HUES6 (cell line): Measurements from ENCODE around the gene SNX5.
"Not testable (repeated sequence)": the region's sequence is repeated elsewhere in the genome, so short reads cannot be mapped to it uniquely, and the experiment has no call there.

Experiments used
- H3K27ac ChIP-seq: 2 replicates; pipeline ENCODE4 v1.7.0; 2013; ENCODE audit warnings: low read depth, mild to moderate bottlenecking, low read length, inconsistent platforms
- H3K27me3 ChIP-seq: 2 replicates; pipeline ENCODE4 v1.6.1; 2013; ENCODE audit warnings: low read length; ENCODE audit not compliant: control insufficient read depth, insufficient read depth
- H3K36me3 ChIP-seq: 2 replicates; pipeline ENCODE4 v1.6.1; 2013; ENCODE audit warnings: low read length; ENCODE audit not compliant: control insufficient read depth, insufficient read depth
- H3K4me1 ChIP-seq: 2 replicates; pipeline ENCODE4 v1.6.1; 2013; ENCODE audit warnings: low read length; ENCODE audit not compliant: control insufficient read depth, insufficient read depth
- H3K4me3 ChIP-seq: 2 replicates; pipeline ENCODE4 v1.5.1; 2013; ENCODE audit warnings: low read depth, low read length
- H3K9ac ChIP-seq: one replicate; pipeline ENCODE4 v1.6.1; 2013; ENCODE audit warnings: mild to moderate bottlenecking, low read length
- H3K9me3 ChIP-seq: 2 replicates; pipeline ENCODE4 v1.6.1; 2013; ENCODE audit warnings: low read depth, low read length; ENCODE audit not compliant: control insufficient read depth, insufficient read depth

The SNX5 gene

GRCh38 chr20:17966432-17967310 is 1.9 kb downstream of the SNX5 start:
- Histone ChIP-seq H3K27ac (peak overlapping the region; percentile 99), H3K4me1 (peaks cover 39% of the 10 kb centered on the region)

GRCh38 chr20:17965042-17965697 is 3.4 kb downstream of the SNX5 start:
- no peaks in the 10 kb centered on the region for H3K9me3 ChIP-seq
- H3K9ac ChIP-seq = peak overlapping the region; percentile 99
- no peaks in the 10 kb centered on the region for H3K27me3 ChIP-seq
- H3K4me1 ChIP-seq = peaks cover 45% of the 10 kb centered on the region
- peaks cover 50% of the 10 kb centered on the region for H3K36me3 ChIP-seq
- H3K4me3 ChIP-seq = peak overlapping the region; percentile 88
- peak overlapping the region; percentile 11; the same call in 1 of the 2 replicates for H3K27ac ChIP-seq

More at GRCh38 chr20:17966432-17967310, 1.9 kb downstream of the SNX5 start:
- H3K27me3 ChIP-seq = no peaks in the 10 kb centered on the region
- peak overlapping the region; percentile 88 for H3K4me3 ChIP-seq
- H3K9me3 ChIP-seq = no peaks in the 10 kb centered on the region
- peaks cover 45% of the 10 kb centered on the region for H3K36me3 ChIP-seq
- peak overlapping the region; percentile 99 for H3K9ac ChIP-seq

- Histone ChIP-seq H3K4me1 (peaks cover 50% of the 10 kb centered on the region), H3K4me3 (peak overlapping the region; percentile 88), H3K9ac (no peak overlapping the region), H3K27ac (0 out of 2 replicates have a peak overlapping the region, but pooled peaks have one; percentile 11), H3K9me3 (no peaks in the 10 kb centered on the region), H3K36me3 (peaks cover 49% of the 10 kb centered on the region), H3K27me3 (no peaks in the 10 kb centered on the region)
Measured at GRCh38 chr20:17964632-17965031, 4.0 kb downstream of the SNX5 start.

- Histone ChIP-seq H3K9ac (no peak overlapping the region), H3K4me1 (peaks cover 54% of the 10 kb centered on the region), H3K4me3 (peak overlapping the region; percentile 88), H3K9me3 (no peaks in the 10 kb centered on the region), H3K36me3 (peaks cover 50% of the 10 kb centered on the region), H3K27me3 (no peaks in the 10 kb centered on the region), H3K27ac (0 out of 2 replicates have a peak overlapping the region, but pooled peaks have one; percentile 11)
Measured at GRCh38 chr20:17964073-17964472, 4.5 kb downstream of the SNX5 start.

GRCh38 chr20:17963114-17963897 is 5.3 kb downstream of the SNX5 start:
- peaks cover 50% of the 10 kb centered on the region for H3K36me3 ChIP-seq
- H3K4me3 ChIP-seq = peak overlapping the region; percentile 88
- 0 out of 2 replicates have a peak overlapping the region, but pooled peaks have one; percentile 8 for H3K27ac ChIP-seq
- H3K9me3 ChIP-seq = no peaks in the 10 kb centered on the region
- peaks cover 54% of the 10 kb centered on the region for H3K4me1 ChIP-seq
- no peaks in the 10 kb centered on the region for H3K27me3 ChIP-seq
- H3K9ac ChIP-seq = peak overlapping the region; percentile 39

- no peak overlapping the region for H3K4me3 ChIP-seq
- H3K9ac ChIP-seq = no peak overlapping the region
- no peak overlapping the region for H3K27ac ChIP-seq
- H3K4me1 ChIP-seq = peaks cover 54% of the 10 kb centered on the region
- H3K27me3 ChIP-seq = no peaks in the 10 kb centered on the region
- peaks cover 49% of the 10 kb centered on the region for H3K36me3 ChIP-seq
- no peaks in the 10 kb centered on the region for H3K9me3 ChIP-seq
Measured at GRCh38 chr20:17961587-17961940, 7.0 kb downstream of the SNX5 start.

- H3K27me3 ChIP-seq = no peaks in the 10 kb centered on the region
- peaks cover 50% of the 10 kb centered on the region for H3K36me3 ChIP-seq
- peaks cover 54% of the 10 kb centered on the region for H3K4me1 ChIP-seq
- no peak overlapping the region for H3K27ac ChIP-seq
- H3K4me3 ChIP-seq = no peak overlapping the region
- no peak overlapping the region for H3K9ac ChIP-seq
- H3K9me3 ChIP-seq = no peaks in the 10 kb centered on the region
Measured at GRCh38 chr20:17960927-17961586, 7.5 kb downstream of the SNX5 start.

GRCh38 chr20:17960400-17960885 is 8.2 kb downstream of the SNX5 start:
- H3K4me3 ChIP-seq, H3K27ac ChIP-seq, H3K9ac ChIP-seq, H3K27me3 ChIP-seq, H3K9me3 ChIP-seq: not testable (repeated sequence)
- Histone ChIP-seq H3K36me3 (peaks cover 53% of the 10 kb centered on the region), H3K4me1 (peaks cover 50% of the 10 kb centered on the region)

- no peak overlapping the region for H3K9ac ChIP-seq
Measured at GRCh38 chr20:17959257-17959627, 9.4 kb downstream of the SNX5 start.

More at GRCh38 chr20:17959257-17959627, 9.4 kb downstream of the SNX5 start:
- H3K27me3 ChIP-seq = no peaks in the 10 kb centered on the region
- H3K36me3 ChIP-seq = peaks cover 57% of the 10 kb centered on the region
- H3K4me1 ChIP-seq = peaks cover 38% of the 10 kb centered on the region
- no peak overlapping the region for H3K4me3 ChIP-seq
- no peaks in the 10 kb centered on the region for H3K9me3 ChIP-seq
- H3K27ac ChIP-seq = no peak overlapping the region
